ENCODE data around the gene RADIL.

GRCh38 chr7:4799508-4800268 lies 83.8 kb downstream of the RADIL start:
- TF ChIP-seq POLR2AphosphoS5 (IDR thresholded peaks at IDR 0.05): no peak
- TF ChIP-seq CTCF (IDR thresholded peaks at IDR 0.05): no peak

All from stomach (tissue), 4 donors.